Ectodermal cell (in vitro differentiated cells): ENCODE results near the gene TRIM46.

Source experiments
- H3K27ac ChIP-seq: 2 replicates; pipeline ENCODE4 v1.7.0; 2013; ENCODE audit warnings: mild to moderate bottlenecking, low read depth, low read length; ENCODE audit not compliant: insufficient read depth, poor library complexity, severe bottlenecking
- H3K27me3 ChIP-seq: 2 replicates; pipeline ENCODE4 v1.7.0; 2013; ENCODE audit warnings: mild to moderate bottlenecking, low read length; ENCODE audit not compliant: insufficient read depth, control insufficient read depth, poor library complexity, severe bottlenecking
- H3K36me3 ChIP-seq: one replicate; pipeline ENCODE4 v1.7.0; 2013; ENCODE audit warnings: low read length; ENCODE audit not compliant: control insufficient read depth, insufficient read depth
- H3K4me1 ChIP-seq: one replicate; pipeline ENCODE4 v1.7.0; 2013; ENCODE audit warnings: low read length; ENCODE audit not compliant: control insufficient read depth, insufficient read depth
- H3K4me3 ChIP-seq: 2 replicates; pipeline ENCODE4 v1.7.0; 2013; ENCODE audit warnings: low read depth, low read length, control low read depth; ENCODE audit not compliant: insufficient read depth
- H3K9me3 ChIP-seq: 2 replicates; pipeline ENCODE4 v1.7.0; 2013; ENCODE audit warnings: mild to moderate bottlenecking, low read length, moderate library complexity; ENCODE audit not compliant: control insufficient read depth
- WGBS, 2 experiments: methylation state at CpG; one replicate each; pipeline ENCODE4 v1.1.7; 2013; ENCODE audit warnings: missing lambda C conversion rate in 2 of 2; 5-methylcytosine and 5-hydroxymethylcytosine counted together

The TRIM46 gene

GRCh38 chr1:155196103-155196892 lies 22.6 kb downstream of the TRIM46 start:
- Histone ChIP-seq H3K27ac (peak overlapping the region; percentile 99), H3K4me3 (peak overlapping the region; percentile 94), H3K27me3 (no peaks in the 10 kb centered on the region), H3K36me3 (peaks cover 41% of the 10 kb centered on the region), H3K4me1 (peaks cover 33% of the 10 kb centered on the region), H3K9me3 (no peaks in the 10 kb centered on the region)
- 7 to 10% methylated on average over 6 of the region's 6 CpGs for WGBS, 2 experiments

DNA sequence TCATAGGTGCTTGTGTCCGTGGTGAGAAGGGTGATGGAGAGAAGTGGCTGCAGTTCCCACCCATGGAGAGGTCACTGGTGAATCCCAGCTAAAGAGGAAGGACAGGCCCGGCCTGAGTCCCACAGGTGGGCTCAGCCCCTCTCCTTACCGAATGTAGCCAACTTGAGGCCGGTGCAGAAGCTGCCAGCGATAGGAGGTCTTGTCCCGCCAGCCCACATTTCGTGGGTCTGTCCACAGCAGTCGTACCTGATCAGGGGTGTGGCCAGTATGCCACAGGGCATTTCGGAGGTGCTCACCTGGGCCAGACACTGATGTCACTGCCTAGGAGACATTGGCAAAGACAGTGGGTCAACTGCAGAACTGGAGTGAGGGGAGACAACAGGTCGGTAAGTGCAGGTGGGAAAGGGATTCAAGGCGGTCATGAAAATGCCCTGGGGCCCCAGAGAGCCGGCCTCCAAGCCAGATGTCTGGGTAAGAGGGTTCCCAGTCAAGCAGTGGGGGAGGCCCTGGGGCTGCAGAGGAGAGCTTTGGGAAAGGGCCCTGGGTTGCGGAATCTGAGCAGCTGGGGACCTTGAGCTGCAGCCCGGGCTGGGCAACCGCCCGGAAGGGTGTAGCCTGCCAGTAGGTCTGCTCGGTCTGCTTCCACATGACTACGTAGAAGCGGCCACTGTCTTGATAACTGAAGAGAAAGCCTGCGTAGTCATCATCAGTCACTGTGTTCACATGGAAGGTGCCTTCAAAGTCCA lies 23.4 kb downstream of the TRIM46 start:
- peak overlapping the region; percentile 99 for H3K27ac ChIP-seq
- peaks cover 49% of the 10 kb centered on the region for H3K36me3 ChIP-seq
- peaks cover 33% of the 10 kb centered on the region for H3K4me1 ChIP-seq
- H3K4me3 ChIP-seq, result peak overlapping the region; percentile 94
- WGBS, 2 experiments, result 81 to 83% methylated on average over 20 of the region's 20 CpGs
- no peaks in the 10 kb centered on the region for H3K27me3 ChIP-seq
- H3K9me3 ChIP-seq, result no peaks in the 10 kb centered on the region

DNA sequence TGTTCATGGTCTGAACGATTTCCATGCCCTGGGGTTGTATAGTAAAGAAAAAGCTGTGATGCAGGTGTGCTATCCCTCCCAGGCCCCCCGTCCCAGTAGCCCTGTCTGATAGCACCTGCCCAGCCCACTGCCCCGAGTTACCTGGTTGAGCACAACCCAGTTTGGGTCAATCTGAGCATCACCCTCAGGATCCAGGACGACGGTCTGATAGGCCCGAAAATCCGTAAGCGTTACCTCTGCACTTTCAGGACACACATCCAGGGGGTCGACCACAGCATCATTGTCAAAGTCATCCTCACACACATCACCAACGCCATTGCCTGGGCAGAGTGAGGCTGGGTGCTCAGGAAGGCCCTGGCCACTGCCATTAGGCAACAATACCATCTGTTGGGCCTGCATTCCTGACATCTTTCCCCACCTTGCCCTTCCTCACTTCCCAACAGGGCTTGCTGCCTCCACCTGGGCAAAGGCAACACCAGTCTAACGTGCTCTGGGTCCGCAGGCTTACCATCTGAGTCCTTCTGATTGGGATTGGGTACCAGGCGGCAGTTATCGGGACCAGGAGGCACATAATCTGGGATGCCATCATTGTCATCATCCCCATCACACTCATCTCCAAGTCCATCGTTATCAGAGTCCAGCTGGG lies 24.4 kb downstream of the TRIM46 start:
- Histone ChIP-seq H3K4me1 (peaks cover 27% of the 10 kb centered on the region), H3K4me3 (peak overlapping the region; percentile 16), H3K36me3 (peaks cover 58% of the 10 kb centered on the region), H3K27me3 (no peaks in the 10 kb centered on the region), H3K27ac (no peak overlapping the region), H3K9me3 (no peaks in the 10 kb centered on the region)
- 94 to 96% methylated on average over 15 of the region's 15 CpGs for whole genome bisulfite sequencing, 2 experiments

- H3K27me3 ChIP-seq, result no peaks in the 10 kb centered on the region
- no peak overlapping the region for H3K27ac ChIP-seq
- peaks cover 24% of the 10 kb centered on the region for H3K4me1 ChIP-seq
- 96 to 98% methylated on average over 3 of the region's 3 CpGs for WGBS, 2 experiments
- no peak overlapping the region for H3K4me3 ChIP-seq
- peaks cover 58% of the 10 kb centered on the region for H3K36me3 ChIP-seq
- no peaks in the 10 kb centered on the region for H3K9me3 ChIP-seq
Measured at GRCh38 chr1:155198547-155198906, 24.9 kb downstream of the TRIM46 start.

DNA sequence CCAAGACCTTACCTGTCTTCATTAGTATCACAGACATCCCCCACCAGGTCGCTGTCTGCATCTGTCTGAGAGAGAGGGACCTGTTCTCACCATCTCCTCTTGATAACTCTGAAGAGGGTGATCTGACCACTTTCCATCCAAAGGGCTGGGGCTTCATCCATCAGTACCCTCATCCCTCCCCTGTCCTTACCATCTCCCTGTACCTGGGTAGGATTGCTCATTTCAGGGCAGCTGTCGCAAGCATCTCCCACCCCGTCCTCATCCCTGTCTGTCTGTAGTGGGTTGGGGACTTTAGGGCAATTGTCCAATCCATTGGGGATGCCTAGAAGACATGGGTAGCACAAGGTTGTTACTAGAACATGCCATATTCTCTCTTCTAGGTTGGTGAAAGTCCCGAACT lies 26.1 kb downstream of the TRIM46 start:
- Histone ChIP-seq H3K4me3 (no peak overlapping the region), H3K9me3 (no peaks in the 10 kb centered on the region), H3K36me3 (peaks cover 58% of the 10 kb centered on the region), H3K4me1 (peaks cover 24% of the 10 kb centered on the region), H3K27me3 (no peaks in the 10 kb centered on the region), H3K27ac (no peak overlapping the region)
- 95 to 96% methylated on average over 4 of the region's 4 CpGs for WGBS, 2 experiments

DNA sequence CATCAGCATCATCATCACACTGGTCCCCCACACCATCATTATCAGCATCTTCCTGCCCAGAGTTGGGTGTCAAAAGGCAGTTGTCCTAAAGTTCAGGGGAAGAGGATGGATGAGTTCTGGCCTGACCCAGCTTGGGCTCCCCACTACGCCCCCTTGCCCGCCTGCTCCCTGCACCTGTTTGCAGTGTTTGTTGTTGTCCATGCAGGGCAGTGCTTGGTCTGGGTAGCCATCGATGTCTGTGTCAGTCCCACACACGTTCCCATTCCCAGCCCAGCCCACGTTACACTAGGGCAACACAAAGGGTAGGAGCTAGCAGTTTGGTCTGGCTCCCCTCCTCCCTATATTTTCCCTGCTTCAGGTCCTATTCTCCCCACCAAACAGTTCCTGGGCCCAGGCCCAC lies 27.3 kb downstream of the TRIM46 start:
- Histone ChIP-seq H3K4me1 (peaks cover 27% of the 10 kb centered on the region), H3K27me3 (no peaks in the 10 kb centered on the region), H3K36me3 (peaks cover 58% of the 10 kb centered on the region), H3K4me3 (no peak overlapping the region), H3K9me3 (no peaks in the 10 kb centered on the region), H3K27ac (no peak overlapping the region)
- 92 to 94% methylated on average over 5 of the region's 5 CpGs for whole genome bisulfite sequencing, 2 experiments

- H3K27ac ChIP-seq, result no peak overlapping the region
- no peaks in the 10 kb centered on the region for H3K27me3 ChIP-seq
- peaks cover 27% of the 10 kb centered on the region for H3K4me1 ChIP-seq
- 93% methylated on average over 7 of the region's 7 CpGs for WGBS, 2 experiments
- H3K36me3 ChIP-seq, result peaks cover 52% of the 10 kb centered on the region
- no peaks in the 10 kb centered on the region for H3K9me3 ChIP-seq
- H3K4me3 ChIP-seq, result no peak overlapping the region
Measured at GRCh38 chr1:155202198-155202597, 28.5 kb downstream of the TRIM46 start.

GRCh38 chr1:155202731-155203515 lies 29.3 kb downstream of the TRIM46 start:
- Histone ChIP-seq H3K27ac (no peak overlapping the region), H3K4me3 (no peak overlapping the region), H3K36me3 (peaks cover 45% of the 10 kb centered on the region), H3K4me1 (peaks cover 21% of the 10 kb centered on the region), H3K9me3 (no peaks in the 10 kb centered on the region), H3K27me3 (no peaks in the 10 kb centered on the region)
- 93 to 97% methylated on average over 19 of the region's 19 CpGs for WGBS, 2 experiments

GRCh38 chr1:155205035-155205434 lies 31.4 kb downstream of the TRIM46 start:
- WGBS, 2 experiments, result 93 to 96% methylated on average over 14 of the region's 14 CpGs
- Histone ChIP-seq H3K4me3 (no peak overlapping the region), H3K9me3 (no peaks in the 10 kb centered on the region), H3K4me1 (peaks cover 22% of the 10 kb centered on the region), H3K27me3 (no peaks in the 10 kb centered on the region), H3K27ac (no peak overlapping the region), H3K36me3 (peaks cover 28% of the 10 kb centered on the region)
